H1 (cell line): Measurements from ENCODE around the gene TBC1D22B. TPM values are rescaled to one million over a fixed set of nuclear protein-coding genes. Genes with fewer than 3 reads are reported as not detected.

Experiments used
- CTCF ChIA-PET: fragments of 300-600 bp; sonication (Branson Sonifier 250); formaldehyde crosslinking; loops from one replicate; lab custom pipeline; 2021; ENCODE audit not compliant: partially characterized antibody; lab: Charles Lee
- POLR2A ChIA-PET: fragments of 300-600 bp; sonication (Branson Sonifier 250); formaldehyde crosslinking; loops from one replicate; lab custom pipeline; 2021; ENCODE audit warnings: inconsistent platforms; ENCODE audit not compliant: partially characterized antibody; lab: Charles Lee
- DNase-seq, 2 experiments: peaks; one replicate each; pipeline versions ENCODE4 v3.0.0 to v3.0.0-alpha.2; 2010 to 2022; ENCODE audit warnings: low spot score in 2 of 2, low read depth in 1 of 2, mixed read lengths in 1 of 2
- FAIRE-seq: peaks from 2 replicates; lab custom pipeline; 2011; peaks lifted over from hg19 to GRCh38; lab: Jason Lieb, UNC
- H2AFZ ChIP-seq: 2 replicates; pipeline ENCODE4 v1.8.1; 2012; ENCODE audit warnings: low read length, inconsistent platforms
- H2AK5ac ChIP-seq: 2 replicates; pipeline ENCODE4 v1.6.1; 2013; ENCODE audit warnings: low read depth, low read length
- H2BK120ac ChIP-seq: replicated peaks from 2 replicates; pipeline ENCODE3; 2013; ENCODE audit warnings: low read depth, low read length, inconsistent platforms
- H2BK12ac ChIP-seq: 2 replicates; pipeline ENCODE4 v1.6.1; 2013; ENCODE audit warnings: low read depth, low read length
- H2BK15ac ChIP-seq: 2 replicates; pipeline ENCODE4 v1.6.1; 2013; ENCODE audit warnings: low read length
- H2BK20ac ChIP-seq: 2 replicates; pipeline ENCODE4 v1.6.1; 2013; ENCODE audit warnings: low read length
- H2BK5ac ChIP-seq: 2 replicates; pipeline ENCODE4 v1.6.1; 2013; ENCODE audit warnings: low read depth, low read length
- H3K14ac ChIP-seq: 2 replicates; pipeline ENCODE4 v1.6.1; 2013; ENCODE audit warnings: inconsistent platforms; ENCODE audit not compliant: insufficient read length
- H3K18ac ChIP-seq: 2 replicates; pipeline ENCODE4 v1.6.1; 2013; ENCODE audit warnings: low read length; ENCODE audit errors: extremely low read depth
- H3K23ac ChIP-seq: 2 replicates; pipeline ENCODE4 v1.6.1; 2013; ENCODE audit warnings: inconsistent platforms; ENCODE audit not compliant: insufficient read length
- H3K23me2 ChIP-seq: 2 replicates; pipeline ENCODE4 v1.6.1; 2013; ENCODE audit warnings: low read depth, low read length
- H3K27ac ChIP-seq: 2 replicates; pipeline ENCODE4 v1.6.1; 2011; ENCODE audit warnings: low read depth, low read length, inconsistent platforms
- H3K27me3 ChIP-seq, 4 experiments: replicated peaks in 1 of 4; 1 replicate in 1 of 4; 2 replicates in 3 of 4; pipeline versions ENCODE4 v1.6.1 to v1.8.1; 2011 to 2013; ENCODE audit warnings: low read length in 3 of 4, mild to moderate bottlenecking in 3 of 4, inconsistent platforms in 2 of 4, mixed read lengths in 2 of 4, moderate library complexity in 1 of 4; ENCODE audit not compliant: control insufficient read depth in 3 of 4, insufficient read depth in 3 of 4; ENCODE audit errors: extremely low read depth in 1 of 4
- H3K36me3 ChIP-seq, 4 experiments: 2 replicates each; pipeline versions ENCODE4 v1.6.1 to v1.8.1; 2011 to 2013; ENCODE audit warnings: mild to moderate bottlenecking in 4 of 4, low read length in 3 of 4, moderate library complexity in 2 of 4, control low read depth in 1 of 4, inconsistent platforms in 1 of 4; ENCODE audit not compliant: insufficient read depth in 4 of 4, control insufficient read depth in 2 of 4
- H3K4ac ChIP-seq: replicated peaks from 2 replicates; pipeline ENCODE3; 2013; ENCODE audit warnings: low read length, low read depth, mixed read lengths, inconsistent platforms; ENCODE audit not compliant: insufficient read length
- H3K4me1 ChIP-seq, 4 experiments: replicated peaks in 1 of 4; 1 replicate in 1 of 4; 2 replicates in 3 of 4; pipeline versions ENCODE4 v1.6.1 to v1.8.1; 2011 to 2013; ENCODE audit warnings: low read length in 3 of 4, inconsistent platforms in 2 of 4, mixed read lengths in 1 of 4; ENCODE audit not compliant: insufficient read depth in 4 of 4, control insufficient read depth in 3 of 4
- H3K4me2 ChIP-seq, 2 experiments: 2 replicates each; pipeline versions ENCODE4 v1.6.1 to v1.8.1; 2011 to 2013; ENCODE audit warnings: low read depth in 2 of 2, low read length in 2 of 2, control low read depth in 1 of 2, inconsistent platforms in 1 of 2, mild to moderate bottlenecking in 1 of 2; ENCODE audit not compliant: insufficient read depth in 1 of 2
- H3K4me3 ChIP-seq, 4 experiments: fragments of 200-600, 300-600 bp in 1 of 4; sonication (generic), shearing (Covaris generic), sonication (Bioruptor Twin) in 1 of 4; 2 replicates each; pipeline versions ENCODE4 v1.5.1 to v1.8.1; 2011 to 2016; ENCODE audit warnings: low read length in 4 of 4, low read depth in 3 of 4, control low read depth in 2 of 4, inconsistent platforms in 2 of 4, mild to moderate bottlenecking in 2 of 4, mixed read lengths in 1 of 4, moderate library complexity in 1 of 4; ENCODE audit not compliant: insufficient read depth in 2 of 4; ENCODE audit errors: extremely low read depth in 1 of 4
- H3K56ac ChIP-seq: replicated peaks from 2 replicates; pipeline ENCODE3; 2013; ENCODE audit warnings: low read depth, mild to moderate bottlenecking, mixed read lengths, low read length, inconsistent platforms; ENCODE audit not compliant: insufficient read length
- H3K79me1 ChIP-seq: 2 replicates; pipeline ENCODE4 v1.6.1; 2013; ENCODE audit warnings: low read depth, low read length, control low read depth
- H3K79me2 ChIP-seq, 2 experiments: 2 replicates each; pipeline versions ENCODE4 v1.6.1 to v1.8.1; 2012 to 2013; ENCODE audit warnings: low read length in 2 of 2, mild to moderate bottlenecking in 2 of 2, inconsistent platforms in 1 of 2; ENCODE audit not compliant: insufficient read depth in 2 of 2, control insufficient read depth in 1 of 2
- H3K9ac ChIP-seq, 4 experiments: replicated peaks in 1 of 4; 1 replicate in 1 of 4; 2 replicates in 3 of 4; pipeline versions ENCODE4 v1.6.1 to v1.8.1; 2011 to 2013; ENCODE audit warnings: low read depth in 3 of 4, low read length in 3 of 4, control low read depth in 2 of 4, mild to moderate bottlenecking in 2 of 4, moderate library complexity in 2 of 4, inconsistent platforms in 1 of 4; ENCODE audit errors: extremely low read depth in 1 of 4
- H3K9me3 ChIP-seq, 2 experiments: 2 replicates each; pipeline versions ENCODE4 v1.6.1 to v1.8.1; 2012 to 2013; ENCODE audit warnings: mild to moderate bottlenecking in 2 of 2, moderate library complexity in 2 of 2, control low read depth in 1 of 2, inconsistent platforms in 1 of 2, low read depth in 1 of 2, low read length in 1 of 2, mixed read lengths in 1 of 2; ENCODE audit not compliant: insufficient read depth in 2 of 2
- H4K20me1 ChIP-seq, 2 experiments: replicated peaks in 1 of 2; 2 replicates each; pipeline versions ENCODE3 to v1.8.1; 2011 to 2013; ENCODE audit warnings: inconsistent platforms in 2 of 2, low read length in 2 of 2, mild to moderate bottlenecking in 1 of 2; ENCODE audit not compliant: insufficient read depth in 2 of 2, control insufficient read depth in 1 of 2
- H4K5ac ChIP-seq: 2 replicates; pipeline ENCODE4 v1.6.1; 2013; ENCODE audit warnings: low read length, low read depth, mixed read lengths, inconsistent platforms; ENCODE audit not compliant: insufficient read length
- H4K8ac ChIP-seq: 2 replicates; pipeline ENCODE4 v1.8.0; 2013; ENCODE audit warnings: mild to moderate bottlenecking, moderate library complexity, low read length, inconsistent platforms; ENCODE audit not compliant: insufficient read depth; ENCODE audit errors: extremely low read depth
- H4K91ac ChIP-seq: replicated peaks from 2 replicates; pipeline ENCODE3; 2013; ENCODE audit warnings: low read length, mixed read lengths, inconsistent platforms; ENCODE audit not compliant: insufficient read length
- CBX5 ChIP-seq: fragments of 300-800, 300-1000 bp; sonication (generic); IDR thresholded peaks from 2 replicates; pipeline ENCODE4 v1.7.1; 2016; ENCODE audit warnings: antibody characterized with exemption, low read length, low read depth
- FOSL1 ChIP-seq: IDR thresholded peaks from 2 replicates; pipeline ENCODE4 v1.6.1; 2011; ENCODE audit warnings: mild to moderate bottlenecking, low read depth, low read length, moderate library complexity; ENCODE audit not compliant: insufficient read depth
- HDAC6 ChIP-seq: IDR thresholded peaks from one replicate; pipeline ENCODE4 v1.7.1; 2012; ENCODE audit warnings: low read depth, mild to moderate bottlenecking, inconsistent platforms, low read length, moderate library complexity
- KDM4A ChIP-seq: IDR thresholded peaks from one replicate; pipeline ENCODE4 v1.7.1; 2012; ENCODE audit warnings: low read depth, mild to moderate bottlenecking, moderate library complexity, low read length, inconsistent platforms; ENCODE audit not compliant: severe bottlenecking
- POLR2AphosphoS5 ChIP-seq: IDR thresholded peaks from 2 replicates; pipeline ENCODE4 v1.6.1; 2011; ENCODE audit warnings: low read depth, low read length
- RFX5 ChIP-seq: IDR thresholded peaks from 2 replicates; pipeline ENCODE4 v1.6.1; 2011; ENCODE audit warnings: low read depth, low read length, improper control_type of control experiment, borderline replicate concordance
- RNF2 ChIP-seq: fragments of 200-900, 300-1000 bp; sonication (generic); IDR thresholded peaks from 2 replicates; pipeline ENCODE4 v1.7.1; 2016; ENCODE audit warnings: borderline replicate concordance, low read depth, mild to moderate bottlenecking, antibody characterized with exemption, low read length; ENCODE audit not compliant: poor library complexity, severe bottlenecking; ENCODE audit errors: missing control alignments
- TEAD4 ChIP-seq: IDR thresholded peaks from 2 replicates; pipeline ENCODE4 v1.6.1; 2012; ENCODE audit warnings: low read depth, low read length, inconsistent platforms, mixed read lengths
- WGBS, 2 experiments: shearing (Covaris generic) in 1 of 2; methylation state at CpG; one replicate each; pipeline versions ENCODE4 v1.1.6 to v1.1.7; 2013 to 2015; ENCODE audit warnings: low lambda C conversion rate in 2 of 2, mixed read lengths in 2 of 2, inconsistent platforms in 1 of 2, low coverage in 1 of 2, missing lambda C conversion rate in 1 of 2; ENCODE audit not compliant: insufficient replicate concordance in 2 of 2, insufficient coverage in 1 of 2, insufficient read length in 1 of 2; ENCODE audit errors: extremely low coverage in 1 of 2, missing lambda C conversion rate in 1 of 2; 5-methylcytosine and 5-hydroxymethylcytosine counted together
- polyA plus RNA-seq, 7 experiments: library from polyadenylated mRNA; depleted of rRNA in 3 of 7; stranded (reverse) in 5 of 7; unstranded in 2 of 7; fragments of >200 nt in 5 of 7; fragments of 200-250 nt in 2 of 7; gene quantifications; 1 replicate in 5 of 7; 2 replicates in 1 of 7; 4 replicates in 1 of 7; pipeline versions ENCODE4 v1.2.1 to v1.2.3, GENCODE V29; 2011 to 2013; ENCODE audit warnings: missing spikeins in 2 of 7, mixed read lengths in 2 of 7
- total RNA-seq: library from RNA; stranded (reverse); fragmentation: NEBNext Ultra II Directional; extraction: Animal tissue kit (Norgen Biotek cat#: 25700); gene quantifications from 2 replicates; pipeline ENCODE4 v1.2.1, GENCODE V29; 2021

Gene TBC1D22B
- total and polyA plus RNA-seq, 2 of the 8 experiments (the other 6 are each of a cell fraction or from before 2014, with no cell fraction given) = 10.1 to 17.4 TPM

DNA sequence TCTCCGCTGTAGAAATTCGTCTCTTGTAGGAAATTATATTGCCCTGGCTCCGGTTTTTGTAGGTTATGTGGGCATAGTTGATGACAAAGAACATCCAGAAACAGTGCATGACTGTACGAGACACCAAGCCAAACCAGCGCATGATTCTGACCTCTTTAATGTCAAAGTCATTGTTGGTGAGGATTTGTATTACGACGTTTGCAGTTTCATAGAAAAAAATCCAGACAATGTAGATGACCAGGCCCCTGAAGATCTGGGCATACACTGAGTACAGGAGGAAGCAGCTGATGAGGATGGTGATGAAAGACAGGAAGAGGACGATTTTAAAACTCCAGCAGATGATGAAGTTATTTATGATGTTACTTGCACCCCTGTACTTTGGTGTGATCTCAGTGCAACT is 39.1 kb upstream of the TBC1D22B start:
- Histone ChIP-seq H2AFZ (no peak overlapping the region), H3K27me3 (no peaks in the 10 kb centered on the region; a peak in 1 of 7 replicates)
- CTCF ChIA-PET = interaction anchor here (6.2 to 34.9 kb wide), 2 partner anchors 9 to 196 kb away, joined by 55 to 866 read pairs; no protein-coding TSS in a partner anchor
- WGBS, 2 experiments = 87% methylated on average over 8 of the region's 8 CpGs; no CpG with 5 or more reads in 1 of the 2 experiments
- TF ChIP-seq KDM4A = no peak
- no peak for TF ChIP-seq RNF2
- TF ChIP-seq CBX5 = no peak
- no peak for TF ChIP-seq POLR2AphosphoS5
- TF ChIP-seq HDAC6 = no peak
- no peak for TF ChIP-seq FOSL1
- TF ChIP-seq TEAD4 = no peak
- no peak for TF ChIP-seq RFX5
- TF ChIP-seq, all 59 proteins: peak for 0
- H2BK20ac ChIP-seq = no peak overlapping the region
- no peak overlapping the region for H3K18ac ChIP-seq
- no peak overlapping the region for H2BK120ac ChIP-seq
- H3K4me1 ChIP-seq = no peaks in the 10 kb centered on the region; a peak in 1 of 7 replicates
- no peak overlapping the region for H2BK12ac ChIP-seq
- H4K91ac ChIP-seq = no peak overlapping the region
- no peaks in the 10 kb centered on the region for H3K79me2 ChIP-seq
- H3K9ac ChIP-seq = no peak overlapping the region
- no peak overlapping the region for H2AK5ac ChIP-seq
- H3K4ac ChIP-seq = no peak overlapping the region
- peaks cover 5% of the 10 kb centered on the region; the same call in 1 of the 2 replicates for H3K23me2 ChIP-seq
- no peak overlapping the region for H3K27ac ChIP-seq
- H3K4me3 ChIP-seq = no peak overlapping the region
- FAIRE-seq = no peak
- POLR2A ChIA-PET = no interaction called here
- H3K79me1 ChIP-seq = no peaks in the 10 kb centered on the region
- H3K9me3 ChIP-seq = no peaks in the 10 kb centered on the region
- no peak overlapping the region for H3K23ac ChIP-seq
- H3K14ac ChIP-seq = no peak overlapping the region
- H3K36me3 ChIP-seq = no peaks in the 10 kb centered on the region
- H4K5ac ChIP-seq = no peak overlapping the region
- no peak overlapping the region for H2BK5ac ChIP-seq
- H2BK15ac ChIP-seq = no peak overlapping the region; the same call in 1 of the 2 replicates
- DNase-seq = no peak
- no peak overlapping the region for H3K56ac ChIP-seq
- H3K4me2 ChIP-seq = no peak overlapping the region
- no peak overlapping the region for H4K8ac ChIP-seq
- peaks cover 0 to 2% of the 10 kb centered on the region in 2 experiments for H4K20me1 ChIP-seq
